ENCODE results near the gene PARD3B.

PARD3B gene

GRCh38 chr2:205510345-205510744 lies 965.1 kb downstream of the PARD3B start:
- no peak for DNase-seq (ENCODE audit: low spot score)

DNA sequence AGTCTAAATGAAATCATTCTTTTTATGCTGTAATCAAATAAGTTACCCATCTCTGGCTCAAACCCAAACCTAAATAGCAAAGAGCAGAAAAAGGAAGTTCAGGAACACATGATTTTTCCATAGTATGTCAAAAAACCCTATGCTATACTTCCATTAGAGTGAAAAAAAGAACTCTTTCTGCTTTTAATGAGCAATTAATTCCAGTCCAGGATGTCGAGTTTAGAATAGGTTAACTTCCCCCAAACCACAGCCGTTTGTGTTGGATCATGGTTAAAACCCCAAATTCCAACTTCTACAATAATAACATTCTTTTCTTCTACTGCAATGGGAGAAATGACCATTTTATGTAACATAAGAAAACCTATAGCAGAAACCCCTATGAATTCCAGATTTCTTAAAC lies 965.9 kb downstream of the PARD3B start:
- no peak for DNase-seq (ENCODE audit: low spot score)

DNA sequence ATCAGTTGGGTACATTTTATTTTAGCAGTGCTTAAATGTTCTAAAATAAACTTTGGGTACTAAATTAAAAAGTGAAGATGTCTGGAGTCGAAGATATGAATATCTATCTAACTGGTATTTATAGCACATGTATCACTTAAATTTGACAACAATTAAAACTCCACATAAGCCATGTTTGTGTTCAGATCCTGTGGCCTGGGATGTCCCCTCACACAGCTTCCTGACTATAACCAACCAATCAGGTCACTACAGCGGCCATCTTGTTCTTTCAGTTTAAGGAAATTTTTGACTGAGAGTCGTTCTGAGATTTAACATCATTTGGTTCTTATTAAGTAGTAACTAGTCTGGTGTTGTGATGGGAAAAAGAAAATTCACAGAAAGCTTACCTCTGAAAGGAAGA lies 966.4 kb downstream of the PARD3B start:
- DNase-seq (ENCODE audit: low spot score), result no peak

DNA sequence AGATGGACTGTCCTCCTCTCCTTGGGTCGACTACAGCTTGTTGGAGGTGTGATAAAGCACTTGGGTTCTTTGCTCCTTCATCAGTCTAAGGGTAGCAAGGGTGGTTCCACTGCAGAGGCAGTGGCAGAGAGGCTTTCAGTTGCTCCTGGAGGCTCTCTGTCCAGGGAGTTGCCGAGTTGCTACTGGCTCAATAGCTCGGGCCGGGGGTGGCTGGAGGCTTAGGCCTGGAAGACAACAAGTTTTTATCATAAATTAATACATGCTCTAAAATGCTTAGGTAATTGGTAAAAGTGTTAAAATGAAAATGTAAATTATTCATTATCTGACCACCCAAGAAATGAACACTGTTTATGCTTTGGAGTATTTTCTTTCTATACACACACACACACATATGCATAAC lies 975.0 kb downstream of the PARD3B start:
- DNase-seq (ENCODE audit: low spot score), result no peak

GRCh38 chr2:205524656-205525055 lies 979.4 kb downstream of the PARD3B start:
- DNase-seq (ENCODE audit: low spot score), result no peak

GRCh38 chr2:205527801-205528200 lies 982.5 kb downstream of the PARD3B start:
- no peak for DNase-seq (ENCODE audit: low spot score)

DNA sequence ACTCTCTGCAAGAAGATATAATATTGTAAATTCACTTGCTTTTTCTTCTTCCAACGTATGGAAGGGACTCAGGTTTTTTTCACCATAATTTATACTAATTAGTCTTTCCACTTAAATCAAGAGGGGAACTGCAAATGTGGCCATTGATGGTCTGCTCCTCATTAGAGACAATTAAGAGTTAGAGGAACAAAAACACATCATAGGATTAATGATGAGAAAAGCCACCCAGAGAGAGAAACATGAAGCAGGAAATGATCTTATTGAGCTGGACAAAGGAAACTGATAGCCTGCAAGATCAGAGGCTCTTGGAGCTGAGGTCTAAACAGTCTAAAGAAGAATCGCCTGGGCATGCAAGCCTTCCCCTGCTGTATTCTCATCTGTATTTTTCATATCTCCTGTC lies 985.8 kb downstream of the PARD3B start:
- no peak for DNase-seq (ENCODE audit: low spot score)

DNA sequence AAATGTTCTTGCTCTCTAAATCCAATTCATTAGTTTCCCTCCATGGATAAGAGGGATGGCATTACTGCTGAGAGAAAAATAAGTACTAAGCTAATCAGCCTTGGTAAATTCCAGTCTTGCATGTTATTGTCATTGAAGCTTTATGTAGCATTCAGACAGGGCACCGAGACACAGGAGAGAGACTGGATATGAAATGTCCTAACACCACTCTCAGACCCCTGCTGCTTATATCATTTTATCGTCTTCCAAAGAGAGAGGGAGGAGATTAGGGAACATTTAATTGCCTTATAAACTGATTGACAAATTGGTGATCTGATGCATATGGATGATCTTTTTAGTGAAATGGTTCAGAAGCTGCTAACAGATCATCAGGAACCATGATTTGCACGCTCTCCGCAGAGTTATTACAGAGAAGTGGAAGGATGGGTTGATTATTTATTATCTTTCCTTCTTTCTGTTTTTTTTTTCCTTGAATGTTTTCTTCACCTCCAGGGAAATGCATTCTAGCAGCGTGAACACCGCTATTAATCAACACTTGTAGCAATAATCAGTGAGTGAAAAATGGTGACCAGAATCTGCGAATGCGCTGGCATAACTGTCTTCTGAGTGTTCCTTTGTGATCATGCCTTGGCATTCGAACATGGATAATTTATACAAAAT lies 986.3 kb downstream of the PARD3B start:
- DNase-seq (ENCODE audit: low spot score), result no peak

GRCh38 chr2:205535001-205535400 lies 989.7 kb downstream of the PARD3B start:
- DNase-seq (ENCODE audit: low spot score), result no peak

DNA sequence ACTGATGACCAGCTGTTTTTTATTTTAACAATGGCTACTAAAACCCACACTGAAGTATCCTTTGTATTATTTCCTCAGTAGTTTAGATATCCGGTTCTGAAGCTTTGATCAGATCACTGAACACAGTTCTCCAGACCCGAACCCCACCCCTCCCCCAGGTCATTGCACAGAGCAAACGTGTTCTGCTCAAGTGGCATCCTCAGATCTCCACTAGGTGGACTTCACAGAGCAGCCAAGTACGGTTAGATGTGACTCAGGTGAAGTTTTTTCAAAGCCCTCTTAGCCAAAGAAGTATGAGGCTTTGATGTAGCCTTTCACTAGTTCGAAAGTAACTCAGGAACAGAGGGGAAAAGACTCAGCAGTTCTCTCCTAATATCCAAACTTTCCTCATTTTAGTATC lies 994.3 kb downstream of the PARD3B start:
- no peak for DNase-seq (ENCODE audit: low spot score)

GRCh38 chr2:205540036-205540435 lies 994.8 kb downstream of the PARD3B start:
- no peak for DNase-seq (ENCODE audit: low spot score)

GRCh38 chr2:205543262-205543843 lies 998.1 kb downstream of the PARD3B start:
- DNase-seq (ENCODE audit: low spot score), result no peak

DNA sequence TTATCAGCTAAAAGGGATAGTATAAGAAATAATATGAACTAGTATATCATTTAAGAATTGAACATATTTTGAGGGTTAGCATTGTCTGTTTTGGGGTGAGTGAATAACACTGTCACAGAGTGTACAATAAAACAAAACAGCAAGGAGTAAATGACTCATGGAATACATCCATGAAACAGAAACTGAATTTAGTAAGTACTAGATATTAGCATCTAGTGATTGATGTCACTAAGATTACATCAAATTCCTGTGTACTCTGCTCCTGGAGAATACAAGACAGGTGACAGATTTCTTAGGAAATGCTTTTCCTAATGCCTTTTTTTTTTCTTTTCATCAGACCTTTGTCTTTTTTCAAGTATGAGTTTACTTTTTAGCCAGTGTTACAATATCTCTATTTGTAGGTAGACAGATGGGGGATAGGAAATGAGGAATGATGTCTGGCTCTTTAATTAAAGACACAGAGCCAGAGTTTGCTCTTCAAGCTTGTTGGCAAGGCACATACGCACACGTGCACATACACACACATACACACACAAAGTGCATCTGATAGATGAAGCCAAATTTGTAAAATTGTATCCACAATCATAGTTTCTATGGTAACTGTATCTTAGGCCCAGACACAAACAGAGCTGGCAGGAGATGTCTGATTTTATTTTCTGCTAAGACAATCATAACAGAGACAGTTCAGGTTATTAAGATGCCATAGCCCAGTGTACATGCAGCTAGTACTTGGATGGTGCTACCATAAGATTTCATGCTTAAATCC lies 998.8 kb downstream of the PARD3B start:
- no peak for DNase-seq (ENCODE audit: low spot score)

GRCh38 chr2:205545971-205546816 lies 1000.9 kb downstream of the PARD3B start:
- no peak for DNase-seq (ENCODE audit: low spot score)

- DNase-seq (ENCODE audit: low spot score), result no peak
These were observed 1010.4 kb downstream of the PARD3B start for GRCh38 chr2:205555566-205556230.

DNA sequence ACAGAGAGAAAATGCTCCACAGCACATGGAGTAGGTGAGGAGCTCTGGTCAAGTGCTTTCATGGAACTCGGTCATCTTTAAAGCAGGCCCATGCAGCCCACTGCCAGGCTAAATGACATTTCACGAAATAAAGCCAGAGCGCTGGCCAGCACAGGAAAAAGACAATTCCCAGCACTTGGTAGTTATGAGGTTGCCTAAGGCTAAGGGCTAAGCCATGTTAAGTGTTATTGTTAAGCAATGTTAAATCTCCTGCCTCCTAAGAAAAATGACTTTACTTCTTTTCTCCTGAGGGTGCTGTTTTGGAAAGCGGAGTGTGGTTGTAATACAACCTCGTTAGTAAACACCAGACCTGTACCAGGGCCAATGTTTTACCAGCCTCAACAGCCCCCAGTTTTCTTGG lies 1011.1 kb downstream of the PARD3B start:
- no peak for DNase-seq (ENCODE audit: low spot score)

DNA sequence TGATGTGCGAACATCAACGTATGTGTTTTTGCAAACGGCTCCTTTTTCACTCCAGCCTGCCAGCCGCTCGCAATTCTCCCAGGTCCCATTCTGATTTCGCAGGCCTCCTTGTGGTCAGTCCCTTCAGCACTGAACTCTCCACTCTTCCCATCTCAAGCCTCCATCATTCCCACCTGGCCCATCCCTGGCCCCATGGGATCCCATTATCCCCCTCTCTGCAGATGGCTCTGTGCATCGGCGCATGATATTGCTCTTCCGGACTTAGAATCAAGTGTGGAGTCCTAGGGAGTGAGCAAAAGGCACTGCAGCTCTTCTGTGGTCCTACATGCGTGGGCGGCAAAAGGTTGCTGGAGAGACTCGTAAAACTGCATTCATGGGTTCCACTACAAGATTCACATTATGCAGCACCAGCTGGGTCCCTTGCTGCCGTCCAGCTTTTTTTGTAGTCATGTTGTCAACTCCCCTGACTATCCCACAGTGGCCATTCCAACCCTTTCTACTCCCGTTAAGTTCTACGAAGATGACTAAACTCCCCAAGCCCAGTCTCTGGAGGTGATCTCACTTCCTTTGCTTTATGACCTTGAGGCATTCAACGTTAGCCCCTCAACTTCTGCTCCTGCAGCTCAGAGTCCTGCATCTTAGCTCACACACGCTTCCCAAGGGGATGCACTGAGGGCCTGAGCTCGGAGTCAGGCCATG lies 1011.7 kb downstream of the PARD3B start:
- DNase-seq (ENCODE audit: low spot score), result no peak

DNA sequence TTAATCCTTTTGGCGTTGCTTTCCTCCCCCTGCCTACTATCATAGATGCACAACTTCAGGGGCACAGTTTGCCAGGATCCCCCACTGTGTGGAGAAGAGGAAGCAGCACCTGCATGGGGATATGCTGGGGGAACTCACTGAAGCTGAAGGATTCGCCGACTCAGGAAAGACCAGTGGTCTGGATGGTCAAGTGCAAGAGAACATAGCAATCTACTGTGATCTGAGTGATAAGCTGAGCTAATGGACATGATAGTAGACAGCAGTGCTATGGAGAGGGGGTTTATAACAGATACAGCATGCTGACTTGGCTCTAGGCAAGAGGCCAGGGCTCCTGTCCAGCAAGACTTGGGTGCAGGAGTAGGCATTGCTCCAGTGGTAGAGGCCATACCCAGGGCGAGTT lies 1012.6 kb downstream of the PARD3B start:
- no peak for DNase-seq (ENCODE audit: low spot score)

- DNase-seq (ENCODE audit: low spot score), result no peak
These were observed 1016.2 kb downstream of the PARD3B start for GRCh38 chr2:205561441-205561840.

GRCh38 chr2:205563646-205564045 lies 1018.4 kb downstream of the PARD3B start:
- DNase-seq (ENCODE audit: low spot score), result peak; percentile 61
